Measurements from ENCODE around the gene CCDC124.

Gene CCDC124

GRCh38 chr19:17951990-17952976, 19.5 kb downstream of the CCDC124 start:
- no peak for DNase-seq (ENCODE audit: low read depth in 2 of 3, low spot score in 1 of 3)

GRCh38 chr19:17953316-17953801, 20.5 kb downstream of the CCDC124 start:
- no peak for DNase-seq (ENCODE audit: low read depth in 2 of 3, low spot score in 1 of 3)

- DNase-seq (ENCODE audit: low read depth in 2 of 3, low spot score in 1 of 3), result no peak
These were observed 21.1 kb downstream of the CCDC124 start for GRCh38 chr19:17953869-17954268.

GRCh38 chr19:17954401-17954800, 21.6 kb downstream of the CCDC124 start:
- no peak for DNase-seq (ENCODE audit: low read depth in 2 of 3, low spot score in 1 of 3)

GRCh38 chr19:17957149-17957849, 24.5 kb downstream of the CCDC124 start:
- no peak for DNase-seq (ENCODE audit: low read depth in 2 of 3, low spot score in 1 of 3)

GRCh38 chr19:17957885-17958284, 25.1 kb downstream of the CCDC124 start:
- DNase-seq (ENCODE audit: low read depth in 2 of 3, low spot score in 1 of 3), result no peak

GRCh38 chr19:17963936-17964691, 31.3 kb downstream of the CCDC124 start:
- no peak for DNase-seq (ENCODE audit: low read depth in 2 of 3, low spot score in 1 of 3)

- no peak for DNase-seq (ENCODE audit: low read depth in 2 of 3, low spot score in 1 of 3)
These were observed 32.7 kb downstream of the CCDC124 start for GRCh38 chr19:17965370-17966128.

GRCh38 chr19:17966129-17966483, 33.3 kb downstream of the CCDC124 start:
- DNase-seq (ENCODE audit: low read depth in 2 of 3, low spot score in 1 of 3), result no peak

- DNase-seq (ENCODE audit: low read depth in 2 of 3, low spot score in 1 of 3), result no peak
These were observed 33.9 kb downstream of the CCDC124 start, which contains the start of gene KCNN1 for GRCh38 chr19:17966550-17967256. Gene KCNN1 (plus strand): TSS chr19:17967107. CDS start chr19:17973889, 6,782 bp downstream.

GRCh38 chr19:17967257-17968051, 34.6 kb downstream of the CCDC124 start:
- no peak for DNase-seq (ENCODE audit: low read depth in 2 of 3, low spot score in 1 of 3)

- no peak for DNase-seq (ENCODE audit: low read depth in 2 of 3, low spot score in 1 of 3)
These were observed 35.5 kb downstream of the CCDC124 start for GRCh38 chr19:17968362-17968761.

- no peak for DNase-seq (ENCODE audit: low read depth in 2 of 3, low spot score in 1 of 3)
These were observed 36.4 kb downstream of the CCDC124 start for GRCh38 chr19:17969096-17969792.

- DNase-seq (ENCODE audit: low read depth in 2 of 3, low spot score in 1 of 3), result no peak
These were observed 39.4 kb downstream of the CCDC124 start for GRCh38 chr19:17972230-17972629.

- DNase-seq (ENCODE audit: low read depth in 2 of 3, low spot score in 1 of 3), result no peak
These were observed 40.9 kb downstream of the CCDC124 start for GRCh38 chr19:17973759-17974158.

GRCh38 chr19:17974551-17974950, 41.7 kb downstream of the CCDC124 start:
- DNase-seq (ENCODE audit: low read depth in 2 of 3, low spot score in 1 of 3), result no peak

- no peak for DNase-seq (ENCODE audit: low read depth in 2 of 3, low spot score in 1 of 3)
These were observed 42.2 kb downstream of the CCDC124 start for GRCh38 chr19:17975032-17975431.

- DNase-seq (ENCODE audit: low read depth in 2 of 3, low spot score in 1 of 3), result no peak
These were observed 44.2 kb downstream of the CCDC124 start for GRCh38 chr19:17977021-17977420.

All from stimulated activated CD4-positive, alpha-beta T cell treated with anti-CD3 and anti-CD28 coated beads, Interleukin-12 subunit alpha, Interleukin-12 subunit beta, amount 100 ng/mL, for 48 hours (primary cell).